Measurements from ENCODE around the gene SCN8A.

The SCN8A gene

DNA sequence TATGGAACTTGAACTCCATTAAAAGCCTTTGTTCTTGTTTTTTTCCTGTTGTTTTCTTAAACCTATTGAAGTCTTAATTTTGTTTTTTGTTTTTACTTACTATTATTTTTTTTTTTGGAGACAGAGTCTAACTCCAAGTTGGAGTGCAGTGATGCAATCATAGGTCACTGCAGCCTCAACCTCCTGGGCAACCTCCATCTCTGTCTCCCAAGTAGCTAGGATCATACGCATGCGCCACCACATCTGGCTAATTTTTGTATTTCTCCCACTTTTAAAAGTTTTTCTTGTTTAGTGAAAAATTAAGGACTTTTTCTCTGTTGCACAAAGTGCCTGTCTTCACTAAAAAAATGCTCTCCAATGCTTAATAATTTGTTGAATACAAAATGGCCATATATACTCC is 76.2 kb downstream of the SCN8A start:
- in situ Hi-C loops (cut with MboI; ENCODE audit: low sequenced_read_pairs), result no loop called here

DNA sequence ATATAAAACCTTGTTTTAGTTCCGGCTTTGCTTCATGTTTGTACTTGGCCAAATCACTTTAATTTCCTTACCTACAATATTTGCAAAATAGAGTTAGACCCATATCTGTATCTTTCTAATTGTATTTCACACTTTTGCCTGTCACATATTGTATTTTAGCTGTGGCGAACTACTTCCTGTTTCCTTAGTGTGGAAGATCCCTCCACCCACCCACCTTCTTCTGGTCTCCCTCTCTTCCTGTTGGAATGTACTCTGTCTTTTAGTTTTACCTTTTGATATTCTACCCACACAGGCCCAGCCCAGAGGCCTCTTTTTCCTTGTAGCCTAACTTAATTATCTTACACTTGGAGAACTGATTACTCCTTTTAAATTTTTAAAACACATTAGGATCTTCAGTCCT is 78.2 kb downstream of the SCN8A start:
- in situ Hi-C loops (cut with MboI; ENCODE audit: low sequenced_read_pairs), result no loop called here

GRCh38 chr12:51669996-51670395 is 79.0 kb downstream of the SCN8A start:
- in situ Hi-C loops (cut with MboI; ENCODE audit: low sequenced_read_pairs), result no loop called here

GRCh38 chr12:51672334-51672733 is 81.3 kb downstream of the SCN8A start:
- in situ Hi-C loops (cut with MboI; ENCODE audit: low sequenced_read_pairs), result no loop called here

DNA sequence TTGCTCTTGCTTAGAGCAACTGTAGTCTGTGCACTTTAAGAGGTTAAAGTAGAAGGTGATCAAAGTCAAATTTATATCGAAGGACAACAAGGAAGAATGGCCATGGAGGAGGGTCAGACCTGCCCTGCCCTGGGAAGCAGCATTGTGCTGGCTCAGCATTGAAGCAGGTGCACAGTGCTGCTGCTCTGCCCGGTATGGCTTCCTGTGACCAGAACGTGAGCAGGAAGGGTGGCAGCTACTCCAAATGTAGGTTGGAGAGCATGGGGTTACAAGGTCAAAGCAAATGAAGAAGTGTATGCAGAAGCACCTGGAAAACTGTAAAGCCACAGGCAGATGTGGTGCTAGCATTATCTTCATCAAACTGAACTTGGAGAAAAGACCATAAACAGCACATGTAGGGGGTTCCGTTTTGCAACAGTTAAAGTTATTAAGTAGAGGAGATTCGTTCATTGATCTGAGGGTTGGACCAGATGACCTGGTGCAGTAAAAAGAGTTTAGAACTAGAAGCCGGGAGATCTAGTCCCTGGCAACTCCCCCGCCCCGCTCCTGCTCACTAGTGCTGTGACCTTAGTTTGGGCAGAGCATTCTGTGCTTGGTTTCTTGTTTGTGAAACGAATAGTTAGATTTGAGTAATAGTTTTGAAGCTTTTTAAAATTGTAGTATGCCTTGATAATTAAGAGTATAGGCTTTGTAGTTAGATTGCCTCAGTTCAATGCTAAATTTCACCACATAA is 84.2 kb downstream of the SCN8A start:
- in situ Hi-C loops (cut with MboI; ENCODE audit: low sequenced_read_pairs), result no loop called here

GRCh38 chr12:51676875-51677274 is 85.8 kb downstream of the SCN8A start:
- in situ Hi-C loops (cut with MboI; ENCODE audit: low sequenced_read_pairs), result no loop called here

GRCh38 chr12:51677284-51677968 is 86.4 kb downstream of the SCN8A start:
- in situ Hi-C loops (cut with MboI; ENCODE audit: low sequenced_read_pairs), result no loop called here

- in situ Hi-C loops (cut with MboI; ENCODE audit: low sequenced_read_pairs), result no loop called here
These were observed 87.2 kb downstream of the SCN8A start for GRCh38 chr12:51678086-51678724.

DNA sequence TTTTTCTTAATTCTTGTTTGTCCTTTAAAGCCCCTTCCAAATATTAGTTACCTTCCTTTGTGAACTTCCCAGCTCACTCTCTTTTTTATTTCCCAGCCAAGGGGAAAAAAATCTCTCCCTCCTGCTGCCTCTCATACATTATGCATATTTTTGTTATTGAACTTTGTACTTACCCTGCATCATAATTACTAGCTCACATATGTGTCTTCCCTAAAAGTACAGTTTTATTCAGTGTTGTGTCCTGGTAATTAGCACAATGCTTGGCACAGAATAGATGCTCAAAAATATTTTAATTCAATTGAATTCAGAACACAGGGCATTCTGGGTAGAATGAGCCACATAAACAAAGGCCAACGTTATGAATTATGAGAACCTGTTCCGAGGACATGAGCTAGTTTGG is 91.9 kb downstream of the SCN8A start:
- in situ Hi-C loops (cut with MboI; ENCODE audit: low sequenced_read_pairs), result no loop called here

DNA sequence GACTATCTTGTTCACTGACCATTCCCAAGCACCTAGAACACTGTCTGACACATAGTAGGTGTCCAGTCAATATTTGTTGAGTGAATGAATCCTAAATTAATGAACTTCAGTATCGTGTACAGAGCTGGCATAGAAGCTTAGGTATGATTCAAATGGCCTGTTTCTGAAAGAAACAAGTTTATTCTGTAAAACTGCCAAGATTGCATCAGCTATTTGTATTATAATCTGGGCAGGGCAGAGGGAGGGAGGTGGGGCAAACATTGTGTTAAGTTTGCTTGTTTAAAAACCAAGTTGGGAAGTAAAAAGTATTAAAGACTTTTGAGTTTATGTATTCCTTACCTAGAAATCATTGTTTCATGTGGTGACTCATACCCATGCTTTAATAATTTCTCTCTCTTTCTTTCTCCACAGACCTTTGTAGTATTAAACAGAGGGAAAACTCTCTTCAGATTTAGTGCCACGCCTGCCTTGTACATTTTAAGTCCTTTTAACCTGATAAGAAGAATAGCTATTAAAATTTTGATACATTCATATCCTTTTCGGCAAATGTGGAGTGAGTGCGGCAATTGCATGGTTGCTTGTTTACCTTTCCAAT is 92.8 kb downstream of the SCN8A start:
- in situ Hi-C loops (cut with MboI; ENCODE audit: low sequenced_read_pairs), result no loop called here

DNA sequence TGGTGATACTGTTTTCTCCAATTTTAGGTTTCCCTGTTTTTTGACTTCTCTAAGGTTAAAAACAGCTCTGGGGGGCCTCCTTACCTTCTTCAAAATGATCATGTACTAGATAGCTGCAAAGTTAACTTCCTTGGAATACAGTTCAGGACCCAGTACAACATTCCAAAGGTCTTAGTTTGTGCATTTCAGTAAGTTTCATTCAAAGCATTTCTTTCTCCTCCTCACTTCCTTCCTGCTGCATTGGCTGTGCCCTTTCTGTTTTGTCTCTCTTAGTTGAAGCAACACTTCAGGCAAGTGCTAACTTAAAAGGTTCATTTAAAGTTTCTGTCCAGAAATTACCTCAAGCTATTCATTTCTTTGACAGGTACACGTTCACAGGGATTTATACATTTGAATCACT is 95.7 kb downstream of the SCN8A start:
- in situ Hi-C loops (cut with MboI; ENCODE audit: low sequenced_read_pairs), result no loop called here

DNA sequence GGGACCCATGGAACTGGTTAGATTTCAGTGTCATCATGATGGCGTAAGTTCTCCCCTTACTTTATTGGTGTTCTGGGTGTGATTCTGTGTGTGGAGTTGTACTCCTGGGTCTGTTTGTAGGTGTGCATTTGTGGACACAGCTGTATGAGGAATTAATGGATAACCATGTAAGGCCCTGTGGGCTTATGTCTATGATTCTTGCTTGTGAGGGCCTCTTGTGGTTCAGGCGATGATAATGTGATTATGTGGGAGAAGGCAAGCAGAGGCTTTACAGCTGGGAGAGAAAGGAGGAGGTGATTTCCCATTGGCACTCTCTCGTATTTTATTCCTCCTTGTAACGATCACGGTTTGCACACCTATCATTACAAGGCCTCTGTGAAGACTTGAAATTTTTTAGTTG is 96.1 kb downstream of the SCN8A start:
- in situ Hi-C loops (cut with MboI; ENCODE audit: low sequenced_read_pairs), result no loop called here

- in situ Hi-C loops (cut with MboI; ENCODE audit: low sequenced_read_pairs), result no loop called here
These were observed 96.6 kb downstream of the SCN8A start for GRCh38 chr12:51687614-51688013.

DNA sequence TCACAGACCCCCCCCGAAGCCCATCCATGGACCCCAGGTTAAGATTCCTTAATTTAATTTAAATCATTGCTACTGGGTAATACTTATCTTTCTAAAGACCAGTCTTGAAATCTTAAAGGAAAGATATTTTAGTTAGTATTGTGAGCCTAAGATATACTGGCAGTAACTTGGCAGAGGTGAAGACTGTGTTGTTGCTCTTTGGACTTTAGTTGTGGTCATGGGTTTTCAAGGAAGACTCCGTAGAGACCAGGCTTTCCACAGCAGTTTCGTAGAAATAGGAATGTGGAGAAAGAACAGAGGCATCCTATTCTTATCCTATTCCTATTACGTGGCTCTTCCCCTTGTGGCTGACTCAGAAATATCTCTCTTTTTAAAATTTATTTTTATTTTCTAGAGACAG is 99.0 kb downstream of the SCN8A start:
- in situ Hi-C loops (cut with MboI; ENCODE audit: low sequenced_read_pairs), result no loop called here

DNA sequence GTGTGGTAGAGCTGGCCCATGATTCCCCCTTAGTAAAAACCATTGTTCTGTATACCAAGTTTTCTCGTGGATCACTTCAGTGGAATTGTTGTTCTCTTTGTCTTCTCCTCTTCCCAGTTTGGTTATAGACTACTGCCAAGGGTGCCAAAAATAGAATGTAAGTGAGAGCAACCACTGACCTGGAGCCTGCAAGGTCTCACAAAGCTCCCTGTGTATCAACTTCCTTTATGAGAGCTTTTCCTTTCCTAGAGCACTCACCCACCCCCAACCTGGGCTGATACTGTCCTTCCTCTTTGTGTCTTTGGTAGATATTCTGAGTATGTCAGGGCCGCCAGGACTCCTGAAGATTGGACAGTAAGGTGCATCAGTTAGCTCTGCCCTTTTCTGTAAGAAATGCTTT is 101.0 kb downstream of the SCN8A start:
- in situ Hi-C loops (cut with MboI; ENCODE audit: low sequenced_read_pairs), result no loop called here

GRCh38 chr12:51693569-51693968 is 102.5 kb downstream of the SCN8A start:
- in situ Hi-C loops (cut with MboI; ENCODE audit: low sequenced_read_pairs), result no loop called here

GRCh38 chr12:51694146-51694545 is 103.1 kb downstream of the SCN8A start:
- in situ Hi-C loops (cut with MboI; ENCODE audit: low sequenced_read_pairs), result no loop called here

GRCh38 chr12:51695241-51696010 is 104.4 kb downstream of the SCN8A start:
- in situ Hi-C loops (cut with MboI; ENCODE audit: low sequenced_read_pairs), result no loop called here

GRCh38 chr12:51699219-51699618 is 108.2 kb downstream of the SCN8A start:
- in situ Hi-C loops (cut with MboI; ENCODE audit: low sequenced_read_pairs), result no loop called here

DNA sequence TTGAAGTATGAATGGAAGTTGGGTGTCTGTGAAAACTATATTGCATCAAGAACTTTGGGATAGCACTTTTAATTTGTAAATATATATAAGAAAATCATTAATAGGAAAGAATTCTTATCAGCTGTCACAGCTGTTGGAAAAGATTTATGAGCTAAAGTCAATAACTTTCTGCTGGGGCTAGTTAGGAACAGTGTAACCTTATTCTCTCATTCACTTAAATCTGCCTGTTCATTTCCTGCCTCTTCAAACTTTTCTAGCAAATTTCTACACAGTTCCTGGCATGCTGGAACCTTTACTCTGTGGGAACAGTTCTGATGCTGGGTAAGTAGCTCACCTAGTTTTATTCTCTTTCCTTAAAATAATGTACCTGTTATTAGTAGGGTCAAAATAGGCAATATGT is 109.9 kb downstream of the SCN8A start:
- in situ Hi-C loops (cut with MboI; ENCODE audit: low sequenced_read_pairs), result no loop called here

DNA sequence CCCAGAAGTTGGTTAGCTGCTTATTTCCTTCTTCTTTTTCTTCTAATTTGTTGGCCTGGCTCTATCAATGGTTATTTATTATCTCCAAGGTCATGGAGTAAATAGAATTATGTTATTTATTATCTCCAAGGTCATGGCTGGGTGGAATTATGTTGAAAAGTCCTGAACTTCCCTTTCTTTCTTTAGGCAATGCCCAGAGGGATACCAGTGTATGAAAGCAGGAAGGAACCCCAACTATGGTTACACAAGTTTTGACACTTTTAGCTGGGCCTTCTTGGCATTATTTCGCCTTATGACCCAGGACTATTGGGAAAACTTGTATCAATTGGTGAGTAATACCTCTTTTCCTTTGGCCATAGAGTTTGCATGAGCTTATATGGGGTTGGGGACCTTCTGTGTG is 111.6 kb downstream of the SCN8A start:
- in situ Hi-C loops (cut with MboI; ENCODE audit: low sequenced_read_pairs), result no loop called here

All from hTERT RPE-1 (cell line).